Activated CD4-positive, alpha-beta T cell treated with anti-CD3 and anti-CD28 coated beads, Interleukin-2, amount 50 U/mL, for 4 hours (primary cell): ENCODE measurements around the gene LDLRAD4.
"Not testable (repeated sequence)": the region's sequence is repeated elsewhere in the genome, so short reads cannot be mapped to it uniquely, and the experiment has no call there.

ENCODE experiments used
- DNase-seq, 2 experiments: peaks; one replicate each; pipeline ENCODE4 v3.0.0-alpha.2; 2020

Gene LDLRAD4

DNA sequence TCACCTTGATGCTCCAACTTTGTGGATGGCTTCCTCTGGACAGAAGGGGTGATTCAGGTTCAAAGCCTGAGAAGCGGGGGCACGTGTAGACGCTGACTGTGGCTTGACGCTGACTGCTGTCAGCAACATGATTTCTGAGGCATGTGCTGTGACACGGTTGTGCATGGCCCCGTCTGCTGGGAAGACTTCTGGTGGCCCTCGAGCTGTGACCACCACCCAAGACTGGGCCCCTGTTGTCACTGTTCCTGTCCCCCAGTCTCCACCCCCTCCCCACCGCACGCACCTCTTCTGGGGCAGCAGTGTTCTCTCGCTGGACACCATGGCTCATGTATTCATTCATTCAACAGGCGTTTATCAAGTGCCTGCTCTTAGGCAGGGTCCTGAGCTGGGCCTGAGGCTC is 262.8 kb downstream of the LDLRAD4 start:
- DNase-seq, result no peak

DNA sequence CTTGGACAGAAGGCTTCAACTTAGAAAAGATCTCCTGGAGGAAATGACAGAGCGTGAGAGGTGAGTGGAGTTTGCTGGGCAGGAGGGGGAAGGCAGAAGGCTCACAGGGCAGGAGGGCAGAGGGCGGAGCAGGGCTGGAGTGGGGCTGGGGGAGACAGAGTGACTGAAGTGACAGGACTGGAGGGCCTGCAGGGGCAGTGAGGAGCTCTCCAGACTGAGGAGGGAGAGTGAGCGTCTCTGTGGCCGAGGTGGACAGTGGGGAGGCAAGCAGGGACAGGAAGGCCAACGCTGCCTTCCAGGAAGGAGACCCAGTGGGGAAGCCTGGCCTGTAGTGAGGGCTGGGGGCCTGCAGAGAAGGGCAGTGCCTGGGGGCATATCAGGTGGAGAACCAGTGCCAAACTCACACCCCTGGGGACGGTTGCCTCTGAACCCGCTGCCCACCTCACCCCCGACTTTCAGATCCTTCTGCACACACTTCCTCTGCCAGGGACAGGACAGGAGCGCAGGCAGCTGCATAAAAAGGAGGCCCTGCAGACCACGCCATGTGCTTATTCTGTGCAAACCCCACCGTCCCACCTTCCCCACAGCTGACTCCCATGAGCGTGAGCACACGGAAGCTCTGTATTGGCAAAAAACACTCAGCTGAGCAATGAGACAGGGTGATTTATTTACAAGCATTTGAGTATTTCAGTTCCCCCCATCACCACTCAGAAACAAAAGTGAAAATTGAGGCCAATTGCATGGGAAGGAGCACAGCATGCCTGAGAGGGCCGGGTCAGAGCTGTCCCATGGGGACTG is 263.5 kb downstream of the LDLRAD4 start:
- no peak for DNase-seq

DNA sequence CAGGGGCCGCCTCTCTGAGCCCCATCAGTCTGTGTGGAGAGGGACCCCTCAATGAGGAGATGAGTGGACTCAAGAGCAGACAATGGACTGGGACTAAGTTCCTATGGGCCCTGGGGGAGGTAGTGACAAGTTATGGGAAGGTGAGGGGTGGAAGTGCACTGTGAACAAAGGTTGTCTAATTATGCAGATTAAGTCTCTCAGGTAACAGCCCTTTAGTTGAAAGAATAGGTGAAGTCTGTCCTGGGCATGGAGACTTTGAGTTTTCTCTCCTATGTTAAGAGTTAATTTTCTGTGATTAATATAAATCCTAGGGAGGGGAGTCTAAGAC is 264.0 kb downstream of the LDLRAD4 start:
- no peak for DNase-seq

DNA sequence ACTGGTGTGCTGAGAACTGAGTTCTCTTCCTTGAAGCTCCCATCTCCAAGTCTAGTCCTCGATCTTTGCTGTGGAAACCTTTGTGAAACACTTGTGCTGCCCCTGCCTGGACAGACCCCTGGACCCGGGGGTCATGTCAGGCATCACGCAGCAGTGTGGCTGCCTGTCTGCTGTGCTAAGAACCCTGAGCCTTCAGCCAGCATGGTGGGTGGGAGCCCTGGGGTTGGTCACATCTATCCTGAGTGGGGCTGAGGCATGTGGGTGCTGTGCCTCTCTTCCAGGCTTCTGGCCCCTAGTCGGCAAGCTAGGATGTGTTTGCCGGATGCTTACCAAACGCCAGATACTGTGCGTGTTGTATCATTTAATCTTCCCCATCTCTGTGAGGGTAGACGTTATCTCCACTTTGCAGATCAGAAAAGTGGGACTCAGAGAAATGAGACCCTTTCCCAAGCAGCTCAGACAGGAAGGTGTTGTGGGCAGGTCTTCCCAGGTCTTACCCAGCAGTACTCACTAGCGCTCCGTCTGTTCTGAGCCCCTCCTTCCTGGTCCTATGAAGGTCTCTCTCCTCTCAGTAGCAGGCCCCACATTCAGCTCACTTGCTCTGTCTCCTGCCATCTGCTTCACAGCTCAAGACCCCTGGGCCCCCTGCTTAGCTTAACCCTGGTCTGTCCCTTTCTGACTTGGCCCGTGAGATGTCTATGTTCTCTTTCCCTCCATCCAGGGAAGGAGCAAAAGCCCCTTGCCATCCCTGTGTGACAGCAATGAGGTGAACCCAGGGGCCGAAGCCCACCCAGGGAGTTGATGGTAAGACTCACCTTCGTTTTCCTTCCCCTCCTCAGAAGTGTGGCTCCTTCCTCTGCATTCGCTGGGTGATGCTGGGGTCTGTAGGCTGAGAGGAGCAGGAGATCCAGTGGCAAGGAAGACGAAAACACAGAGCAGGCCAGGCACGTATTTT is 265.0 kb downstream of the LDLRAD4 start:
- DNase-seq, result no peak

- DNase-seq, result no peak
Measured at GRCh38 chr18:13485182-13485581, 266.6 kb downstream of the LDLRAD4 start.

GRCh38 chr18:13485604-13486003 is 267.0 kb downstream of the LDLRAD4 start:
- no peak for DNase-seq

- DNase-seq, result no peak
Measured at GRCh38 chr18:13486284-13486683, 267.7 kb downstream of the LDLRAD4 start.

GRCh38 chr18:13486686-13487085 is 268.1 kb downstream of the LDLRAD4 start:
- DNase-seq, result no peak

DNA sequence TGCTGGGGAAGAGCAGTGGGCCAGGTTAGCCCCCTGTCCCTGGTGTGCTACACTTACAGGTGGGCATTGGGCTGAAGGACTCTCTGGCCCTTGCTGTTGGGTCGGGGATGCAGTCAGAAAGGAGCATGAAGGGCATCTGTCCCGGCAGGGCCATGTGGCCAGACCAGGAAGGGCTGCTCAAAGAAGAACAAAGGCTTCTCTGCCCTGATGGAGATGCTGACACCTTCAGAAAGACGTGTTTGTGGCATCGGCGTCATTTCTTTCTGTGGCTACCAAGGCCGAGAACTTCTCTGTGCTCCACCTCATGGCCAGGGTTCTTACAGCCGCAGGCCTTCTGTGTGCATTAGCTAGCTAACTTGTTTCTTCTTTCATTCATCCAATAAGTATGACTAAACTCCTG is 268.7 kb downstream of the LDLRAD4 start:
- DNase-seq, result no peak

GRCh38 chr18:13488281-13488929 is 269.8 kb downstream of the LDLRAD4 start:
- DNase-seq, result no peak

GRCh38 chr18:13489303-13489702 is 270.7 kb downstream of the LDLRAD4 start:
- not testable (repeated sequence) for DNase-seq

- no peak for DNase-seq
Measured at GRCh38 chr18:13491138-13491537, 272.6 kb downstream of the LDLRAD4 start.

DNA sequence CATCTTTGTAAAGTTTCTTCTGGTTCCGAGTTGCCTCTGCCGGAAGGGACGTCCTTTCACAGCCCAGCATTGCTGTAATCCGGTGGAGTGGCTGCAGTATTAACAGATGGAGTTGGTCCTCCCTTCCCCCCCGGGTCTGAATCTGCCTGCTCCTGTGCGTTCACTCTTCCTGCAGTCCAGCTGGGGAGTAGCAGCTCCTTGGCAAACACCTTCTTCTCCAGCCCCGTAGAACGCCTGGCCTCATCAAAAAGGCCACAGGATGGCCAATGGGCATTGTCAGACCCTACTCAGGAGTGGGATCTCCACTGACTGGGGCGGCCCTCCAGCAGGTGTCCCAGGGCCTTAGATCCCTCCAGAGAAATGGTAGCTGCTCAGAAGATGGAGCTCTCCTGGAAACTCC is 273.8 kb downstream of the LDLRAD4 start:
- DNase-seq, result no peak

GRCh38 chr18:13493079-13493478 is 274.5 kb downstream of the LDLRAD4 start:
- DNase-seq, result no peak

DNA sequence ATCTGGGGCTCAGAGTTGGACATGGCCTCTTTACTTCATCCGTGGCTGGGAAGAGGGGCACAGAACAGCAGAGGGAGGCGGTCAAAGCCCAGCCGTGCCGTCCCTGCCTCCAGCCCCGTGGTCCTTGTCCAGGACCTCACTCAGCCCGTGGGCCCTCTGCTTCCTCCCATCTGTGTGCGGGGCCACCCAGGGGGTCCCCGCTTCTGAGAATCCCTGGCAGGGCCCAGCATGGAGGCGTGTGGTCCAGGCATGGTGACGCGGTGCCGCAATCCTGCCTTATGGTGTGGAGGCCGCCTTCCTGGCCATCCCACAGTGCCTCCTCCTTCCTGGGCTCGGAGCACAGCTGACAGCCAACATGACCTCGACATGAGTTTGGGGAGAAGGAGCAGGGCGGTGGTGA is 275.2 kb downstream of the LDLRAD4 start:
- DNase-seq, result no peak

DNA sequence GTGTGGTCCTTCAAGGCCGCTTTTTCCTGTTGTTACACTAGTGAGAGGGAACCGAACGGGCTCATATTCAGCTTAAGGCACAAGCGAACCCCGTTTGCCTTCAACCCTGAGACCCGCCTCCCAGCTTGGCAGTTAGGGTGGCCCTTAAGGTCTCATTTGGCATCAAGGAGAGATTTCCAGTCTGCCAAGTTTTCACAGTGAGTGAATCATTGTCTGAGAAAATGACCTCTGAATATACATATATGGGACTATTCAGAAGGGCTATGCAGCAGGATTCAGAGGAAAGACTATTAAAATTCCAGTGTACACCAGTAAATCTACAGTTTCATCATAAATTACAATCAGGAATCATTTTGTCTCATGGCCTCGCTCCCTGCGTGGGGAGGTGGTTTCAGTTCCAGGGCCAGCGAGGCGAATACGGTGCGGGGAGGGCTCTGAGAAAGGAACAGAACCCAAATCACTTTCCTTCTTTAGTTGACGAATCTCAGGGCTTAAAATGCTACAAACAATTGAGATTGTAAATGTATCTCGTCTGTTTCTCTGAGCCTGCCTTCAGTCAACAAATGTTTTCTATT is 276.4 kb downstream of the LDLRAD4 start:
- no peak for DNase-seq

DNA sequence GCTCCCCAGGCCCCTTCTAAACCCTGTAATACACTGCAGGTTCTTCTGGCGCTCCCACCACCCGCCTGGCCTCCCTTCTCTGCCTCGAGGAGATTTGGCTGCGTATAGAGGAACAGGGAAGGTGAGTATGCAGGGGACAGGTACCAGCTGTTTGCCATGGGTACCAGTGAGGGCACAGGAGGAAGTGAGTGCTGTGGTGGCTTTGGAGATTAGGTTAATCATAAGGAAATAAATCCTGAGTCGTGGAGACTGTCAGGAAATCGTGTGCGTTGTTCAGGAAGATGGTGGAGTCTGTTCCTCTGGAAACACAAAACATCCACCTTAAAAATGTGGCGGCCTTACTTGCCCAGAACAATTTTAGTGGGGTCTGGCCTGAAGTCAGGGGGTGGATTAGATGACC is 277.4 kb downstream of the LDLRAD4 start:
- no peak for DNase-seq

DNA sequence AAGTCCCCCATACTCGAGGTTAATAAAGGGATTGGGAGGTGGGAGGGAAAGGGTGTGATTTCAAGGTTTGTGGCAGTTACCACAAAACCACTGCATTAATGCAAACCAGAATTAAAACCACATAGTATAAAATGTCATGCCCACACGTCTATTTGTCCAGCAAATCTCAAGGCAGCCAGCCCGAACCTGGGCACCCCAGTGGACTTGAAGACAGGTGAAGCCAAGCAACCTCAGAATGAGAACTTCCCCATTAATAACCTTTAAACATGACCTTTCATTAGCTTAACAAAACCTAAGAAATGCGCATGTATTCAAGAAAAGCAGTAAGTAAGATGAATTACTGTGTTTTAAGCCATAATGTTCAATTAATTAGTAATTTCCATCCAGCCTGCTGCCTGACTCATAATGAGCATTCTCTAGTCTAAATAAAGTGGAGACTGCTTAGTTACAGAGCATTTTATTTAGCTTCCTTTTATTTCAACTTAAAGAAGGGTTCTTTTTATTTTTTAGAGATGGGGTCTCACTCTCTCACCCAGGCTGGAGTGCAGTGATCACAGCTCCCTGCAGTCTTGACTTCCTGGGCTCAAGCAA is 278.2 kb downstream of the LDLRAD4 start:
- DNase-seq, result no peak

- DNase-seq, result no peak
Measured at GRCh38 chr18:13499803-13500202, 281.2 kb downstream of the LDLRAD4 start.

GRCh38 chr18:13500227-13500865 is 281.8 kb downstream of the LDLRAD4 start:
- no peak for DNase-seq

- DNase-seq, result no peak
Measured at GRCh38 chr18:13500869-13501542, 282.4 kb downstream of the LDLRAD4 start.

GRCh38 chr18:13501543-13501887 is 283.0 kb downstream of the LDLRAD4 start:
- DNase-seq, result no peak
